Bronchial epithelial cell (primary cell): ENCODE results near the gene ANKRD13B. TPM values are rescaled to one million over a fixed set of nuclear protein-coding genes. Genes with fewer than 3 reads are reported as not detected.

Source experiments
- DNase-seq: peaks from one replicate; pipeline ENCODE4 v3.0.0-alpha.2; 2010; ENCODE audit warnings: low read depth
- FAIRE-seq: peaks from 2 replicates; lab custom pipeline; 2011; peaks lifted over from hg19 to GRCh38; lab: Jason Lieb, UNC
- H3K27me3 ChIP-seq: 2 replicates; pipeline ENCODE4 v1.5.1; 2011; ENCODE audit warnings: low read length; ENCODE audit not compliant: control insufficient read depth, insufficient read depth
- H3K36me3 ChIP-seq: 2 replicates; pipeline ENCODE4 v1.5.1; 2011; ENCODE audit warnings: low read length; ENCODE audit not compliant: control insufficient read depth, insufficient read depth
- H3K4me3 ChIP-seq: 2 replicates; pipeline ENCODE4 v1.5.1; 2011; ENCODE audit warnings: mild to moderate bottlenecking, low read depth, low read length, control low read depth
- total RNA-seq: library from RNA; depleted of rRNA; stranded (reverse); fragments of >200 nt; gene quantifications from 2 replicates; pipeline ENCODE4 v1.2.1, GENCODE V29; 2014
- TF ChIP-seq, protein P1 (sequence below): IDR thresholded peaks from 2 replicates; pipeline ENCODE4 v1.5.1; 2011; ENCODE audit warnings: mild to moderate bottlenecking, moderate library complexity, low read length, control low read depth, inconsistent platforms; ENCODE audit not compliant: insufficient read depth, severe bottlenecking

ANKRD13B gene
- total RNA-seq, 1 donor from 2014 or later: 2.4 TPM

DNA sequence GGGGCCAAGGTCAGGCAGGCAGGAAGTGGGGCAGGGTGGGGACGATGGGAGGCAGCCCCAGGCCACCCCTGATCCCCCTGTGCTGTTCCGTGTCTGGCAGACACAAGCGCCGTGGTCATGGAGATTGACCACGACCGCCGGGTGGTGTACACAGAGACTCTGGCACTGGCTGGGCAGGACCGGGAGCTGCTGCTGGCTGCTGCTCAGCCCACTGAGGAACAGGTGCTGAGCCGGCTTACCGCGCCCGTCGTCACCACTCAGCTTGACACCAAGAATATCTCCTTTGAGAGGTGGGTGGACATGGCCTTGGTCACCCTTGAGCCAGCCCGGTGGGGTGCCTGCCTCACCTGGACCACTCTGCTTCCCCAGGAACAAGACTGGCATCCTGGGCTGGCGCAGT lies 16.1 kb downstream of the ANKRD13B start:
- no peak for DNase-seq
- peaks cover 2% of the 10 kb centered on the region for H3K36me3 ChIP-seq
- H3K27me3 ChIP-seq: no peaks in the 10 kb centered on the region
- FAIRE-seq: no peak
- TF ChIP-seq, protein P1, sequence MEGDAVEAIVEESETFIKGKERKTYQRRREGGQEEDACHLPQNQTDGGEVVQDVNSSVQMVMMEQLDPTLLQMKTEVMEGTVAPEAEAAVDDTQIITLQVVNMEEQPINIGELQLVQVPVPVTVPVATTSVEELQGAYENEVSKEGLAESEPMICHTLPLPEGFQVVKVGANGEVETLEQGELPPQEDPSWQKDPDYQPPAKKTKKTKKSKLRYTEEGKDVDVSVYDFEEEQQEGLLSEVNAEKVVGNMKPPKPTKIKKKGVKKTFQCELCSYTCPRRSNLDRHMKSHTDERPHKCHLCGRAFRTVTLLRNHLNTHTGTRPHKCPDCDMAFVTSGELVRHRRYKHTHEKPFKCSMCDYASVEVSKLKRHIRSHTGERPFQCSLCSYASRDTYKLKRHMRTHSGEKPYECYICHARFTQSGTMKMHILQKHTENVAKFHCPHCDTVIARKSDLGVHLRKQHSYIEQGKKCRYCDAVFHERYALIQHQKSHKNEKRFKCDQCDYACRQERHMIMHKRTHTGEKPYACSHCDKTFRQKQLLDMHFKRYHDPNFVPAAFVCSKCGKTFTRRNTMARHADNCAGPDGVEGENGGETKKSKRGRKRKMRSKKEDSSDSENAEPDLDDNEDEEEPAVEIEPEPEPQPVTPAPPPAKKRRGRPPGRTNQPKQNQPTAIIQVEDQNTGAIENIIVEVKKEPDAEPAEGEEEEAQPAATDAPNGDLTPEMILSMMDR: no peak
- H3K4me3 ChIP-seq: no peak overlapping the region

GRCh38 chr17:29610395-29610794 lies 17.5 kb downstream of the ANKRD13B start:
- TF ChIP-seq, protein P1: no peak
- FAIRE-seq (no peak), DNase-seq (no peak)
- Histone ChIP-seq H3K4me3 (no peak overlapping the region), H3K36me3 (peaks cover 2% of the 10 kb centered on the region), H3K27me3 (no peaks in the 10 kb centered on the region)

DNA sequence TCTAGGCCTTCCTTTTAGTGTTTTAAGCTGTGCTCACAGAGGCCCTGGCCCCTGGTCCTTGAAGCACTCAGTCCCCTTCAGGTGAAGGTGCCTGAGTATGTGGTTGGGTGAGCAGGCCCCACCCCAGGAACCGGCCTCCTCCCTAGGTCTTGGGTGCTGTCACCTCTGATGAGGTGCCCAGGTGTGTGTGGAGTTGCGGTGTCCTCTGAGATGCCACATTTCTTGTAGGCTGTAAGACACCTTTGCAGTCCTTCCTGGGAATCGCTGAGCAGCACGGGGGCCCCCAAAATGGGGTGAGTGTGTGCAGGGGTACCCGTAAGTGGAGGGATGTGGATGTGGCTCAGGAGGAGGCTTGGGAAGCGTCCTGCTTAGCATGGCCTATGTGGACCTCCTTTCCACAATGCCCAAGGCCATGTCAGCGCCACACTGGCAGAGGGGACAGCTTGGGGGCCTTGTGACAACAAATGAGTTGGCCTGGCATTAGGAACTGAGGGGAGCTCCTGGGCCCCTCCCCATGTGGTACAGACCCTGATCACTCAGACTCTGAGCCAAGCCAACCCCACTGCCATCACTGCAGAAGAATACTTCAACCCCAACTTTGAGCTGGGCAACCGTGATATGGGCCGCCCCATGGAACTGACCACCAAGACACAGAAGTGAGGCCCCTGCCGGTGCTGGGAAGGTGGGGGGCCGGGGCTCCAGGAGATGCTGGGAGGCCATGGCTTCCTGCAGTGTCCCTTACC lies 18.6 kb downstream of the ANKRD13B start:
- DNase-seq: no peak
- TF ChIP-seq, protein P1: no peak
- FAIRE-seq: no peak
- H3K27me3 ChIP-seq: no peaks in the 10 kb centered on the region
- no peak overlapping the region for H3K4me3 ChIP-seq
- peaks cover 2% of the 10 kb centered on the region for H3K36me3 ChIP-seq

DNA sequence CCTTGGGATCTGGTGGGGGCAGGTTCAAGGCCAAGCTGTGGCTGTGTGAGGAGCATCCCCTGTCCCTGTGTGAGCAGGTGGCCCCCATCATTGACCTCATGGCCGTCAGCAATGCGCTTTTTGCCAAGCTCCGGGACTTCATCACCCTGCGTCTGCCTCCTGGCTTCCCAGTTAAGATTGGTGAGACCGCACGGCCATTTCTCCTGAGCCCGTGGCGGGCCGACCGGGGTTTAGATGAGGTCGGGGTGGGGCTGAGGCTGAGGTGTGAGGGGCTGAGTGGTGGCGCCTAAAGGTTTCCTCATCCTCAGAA lies 19.1 kb downstream of the ANKRD13B start:
- Histone ChIP-seq H3K27me3 (no peaks in the 10 kb centered on the region), H3K36me3 (peaks cover 2% of the 10 kb centered on the region), H3K4me3 (no peak overlapping the region)
- no peak for FAIRE-seq
- DNase-seq: no peak
- TF ChIP-seq, protein P1: no peak

DNA sequence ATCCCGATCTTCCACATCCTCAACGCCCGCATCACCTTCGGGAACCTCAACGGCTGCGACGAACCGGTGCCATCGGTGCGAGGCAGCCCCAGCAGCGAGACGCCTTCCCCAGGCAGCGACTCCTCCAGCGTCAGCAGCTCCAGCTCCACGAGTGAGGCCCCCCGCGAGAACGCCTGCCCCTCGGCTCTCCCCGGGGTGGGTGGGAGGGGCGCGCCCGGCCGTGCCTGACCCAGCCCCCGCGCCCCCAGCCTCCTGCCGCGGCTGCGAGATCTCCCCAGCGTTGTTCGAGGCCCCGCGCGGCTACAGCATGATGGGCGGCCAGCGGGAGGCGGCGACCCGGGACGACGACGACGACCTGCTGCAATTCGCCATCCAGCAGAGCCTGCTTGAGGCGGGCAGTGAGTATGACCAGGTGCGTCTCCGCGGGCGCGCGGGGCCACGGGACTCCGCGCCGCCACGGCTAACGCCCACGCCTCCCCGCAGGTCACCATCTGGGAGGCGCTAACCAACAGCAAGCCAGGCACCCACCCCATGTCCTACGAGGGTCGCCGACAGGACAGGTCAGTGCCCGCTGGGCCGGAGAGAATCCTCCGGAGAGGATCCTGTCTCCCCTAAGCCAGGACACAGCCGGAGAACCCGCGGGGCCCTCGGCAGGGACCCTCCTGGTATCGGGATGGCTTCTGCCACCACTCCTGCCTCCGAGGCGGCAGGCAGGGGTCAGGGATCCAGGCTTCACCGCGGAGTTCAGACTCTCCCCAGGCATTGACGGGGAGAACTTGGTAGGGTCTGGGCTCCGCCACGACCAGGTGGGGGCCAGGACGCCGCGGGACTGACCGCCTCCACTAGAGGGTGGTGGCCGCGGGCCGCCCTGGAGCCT lies 19.7 kb downstream of the ANKRD13B start:
- peak overlapping the region; percentile 8 for H3K4me3 ChIP-seq
- H3K36me3 ChIP-seq: peaks cover 2% of the 10 kb centered on the region
- no peak for FAIRE-seq
- no peak for DNase-seq
- H3K27me3 ChIP-seq: no peaks in the 10 kb centered on the region
- TF ChIP-seq, protein P1: no peak
